ENCODE results near the gene XPO4.

The XPO4 gene

DNA sequence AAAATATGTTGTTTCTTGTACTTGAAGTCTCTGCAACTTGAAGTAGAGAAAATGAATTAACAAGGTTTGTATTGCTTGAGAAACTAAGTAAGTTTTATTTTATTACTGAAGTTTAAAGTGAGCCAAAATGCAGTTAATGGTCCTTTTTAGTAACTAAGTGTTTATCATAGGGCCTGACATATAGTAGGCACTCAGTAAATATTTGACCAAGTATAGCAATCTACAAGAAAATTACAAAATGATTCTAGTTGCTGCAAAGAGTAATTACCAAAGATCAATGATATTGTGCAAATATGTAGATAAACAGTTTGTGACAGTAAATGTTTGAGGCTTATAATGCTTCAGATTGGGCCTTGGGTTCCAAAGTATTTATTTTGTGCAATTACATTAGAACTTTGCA, 2.4 kb upstream of the XPO4 start:
- H3K36me3 ChIP-seq (ENCODE audit: control insufficient read depth in 1 of 2, insufficient read depth in 2 of 2, low read depth in 1 of 2, low read length in 2 of 2): peaks cover under 1 to 3% of the 10 kb centered on the region in 2 experiments
- H3K27me3 ChIP-seq (ENCODE audit: control insufficient read depth in 1 of 2, insufficient read depth in 1 of 2, low read length in 2 of 2): no peaks in the 10 kb centered on the region
- no peak overlapping the region for H2BK15ac ChIP-seq (ENCODE audit: low read depth, poor library complexity, severe bottlenecking)
- no peak for DNase-seq
- no peak overlapping the region for H4K91ac ChIP-seq (ENCODE audit: low read length)
- no peak overlapping the region for H2BK120ac ChIP-seq (ENCODE audit: low read depth, low read length)
- H3K79me1 ChIP-seq (replicated peaks; ENCODE audit: low read length, poor library complexity, severe bottlenecking): no peaks in the 10 kb centered on the region
- H3K9ac ChIP-seq (ENCODE audit: low read length): no peak overlapping the region
- no peak overlapping the region for H2BK5ac ChIP-seq (ENCODE audit: low read depth, low read length, poor library complexity, severe bottlenecking)
- H3K4me1 ChIP-seq (ENCODE audit: control insufficient read depth, insufficient read depth, low read depth, low read length): no peaks in the 10 kb centered on the region
- H2AFZ ChIP-seq (ENCODE audit: low read depth, low read length): no peak overlapping the region
- no peaks in the 10 kb centered on the region for H3K9me3 ChIP-seq (ENCODE audit: control insufficient read depth, low read length)
- no peak overlapping the region for H3K23ac ChIP-seq (ENCODE audit: low read length in 2 of 2)
- H4K8ac ChIP-seq (ENCODE audit: low read length): no peak overlapping the region
- H2AK5ac ChIP-seq (ENCODE audit: low read length, severe bottlenecking): no peak overlapping the region
- no peak overlapping the region for H3K18ac ChIP-seq (ENCODE audit: low read depth in 1 of 2, low read length in 2 of 2)
- H3K4ac ChIP-seq (ENCODE audit: low read depth in 1 of 2, low read length in 2 of 2): no peak overlapping the region
- no peak overlapping the region for H3K27ac ChIP-seq (ENCODE audit: low read length, poor library complexity, severe bottlenecking)
- no peak overlapping the region for H3K14ac ChIP-seq (ENCODE audit: low read length in 2 of 2)
- H3K4me3 ChIP-seq (ENCODE audit: insufficient read depth in 1 of 2, low read depth in 1 of 2, low read length in 2 of 2): no peak overlapping the region
- no peak overlapping the region for H3K4me2 ChIP-seq (ENCODE audit: low read length, poor library complexity, severe bottlenecking)
- H2BK12ac ChIP-seq (ENCODE audit: low read length in 2 of 2): no peak overlapping the region

DNA sequence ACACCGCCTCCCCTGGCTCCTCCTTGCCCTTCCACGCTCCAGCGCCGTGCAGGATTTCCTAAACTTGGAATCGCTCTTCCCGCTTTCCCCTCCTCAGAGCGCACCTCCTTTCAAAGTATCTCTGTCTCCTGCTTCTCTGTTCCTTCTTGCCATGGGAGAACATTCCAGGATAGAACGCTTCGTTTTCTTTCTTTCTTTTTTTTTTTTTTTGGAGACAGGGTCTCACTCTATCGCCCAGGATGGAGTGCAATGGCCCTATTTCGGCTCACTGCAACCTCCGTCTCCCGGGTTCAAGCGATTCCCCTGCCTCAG, 574 bp upstream of the XPO4 start:
- WGBS: 39% methylated on average over 14 of the region's 14 CpGs
- Histone ChIP-seq H4K91ac (ENCODE audit: low read length) (peak overlapping the region; percentile 99), H4K8ac (ENCODE audit: low read length) (peak overlapping the region; percentile 100), H3K23ac (ENCODE audit: low read length in 2 of 2) (peak overlapping the region; percentile 23 to 90), H3K79me1 (replicated peaks; ENCODE audit: low read length, poor library complexity, severe bottlenecking) (peaks cover 3% of the 10 kb centered on the region), H3K36me3 (ENCODE audit: control insufficient read depth in 1 of 2, insufficient read depth in 2 of 2, low read depth in 1 of 2, low read length in 2 of 2) (peaks cover 3 to 12% of the 10 kb centered on the region in 2 experiments), H3K14ac (ENCODE audit: low read length in 2 of 2) (peak overlapping the region in 1 of 2 experiments; percentile 50), H3K4me1 (ENCODE audit: control insufficient read depth, insufficient read depth, low read depth, low read length) (no peaks in the 10 kb centered on the region), H3K4me2 (ENCODE audit: low read length, poor library complexity, severe bottlenecking) (peak overlapping the region; percentile 98), H3K9ac (ENCODE audit: low read length) (peak overlapping the region; percentile 90), H3K4me3 (ENCODE audit: insufficient read depth in 1 of 2, low read depth in 1 of 2, low read length in 2 of 2) (peak overlapping the region; percentile 80 to 82), H2AK5ac (ENCODE audit: low read length, severe bottlenecking) (peak overlapping the region; percentile 38), H3K18ac (ENCODE audit: low read depth in 1 of 2, low read length in 2 of 2) (peak overlapping the region; percentile 83 to 99), H3K9me3 (ENCODE audit: control insufficient read depth, low read length) (no peaks in the 10 kb centered on the region), H3K4ac (ENCODE audit: low read depth in 1 of 2, low read length in 2 of 2) (peak overlapping the region; percentile 87 to 95), H3K27me3 (ENCODE audit: control insufficient read depth in 1 of 2, insufficient read depth in 1 of 2, low read length in 2 of 2) (no peaks in the 10 kb centered on the region), H2BK120ac (ENCODE audit: low read depth, low read length) (peak overlapping the region; percentile 89), H2AFZ (ENCODE audit: low read depth, low read length) (peak overlapping the region; percentile 100), H2BK15ac (ENCODE audit: low read depth, poor library complexity, severe bottlenecking) (no peak overlapping the region), H2BK5ac (ENCODE audit: low read depth, low read length, poor library complexity, severe bottlenecking) (peak overlapping the region; percentile 92), H2BK12ac (ENCODE audit: low read length in 2 of 2) (peak overlapping the region in 1 of 2 experiments; percentile 1), H3K27ac (ENCODE audit: low read length, poor library complexity, severe bottlenecking) (peak overlapping the region; percentile 58)
- no peak for DNase-seq

DNA sequence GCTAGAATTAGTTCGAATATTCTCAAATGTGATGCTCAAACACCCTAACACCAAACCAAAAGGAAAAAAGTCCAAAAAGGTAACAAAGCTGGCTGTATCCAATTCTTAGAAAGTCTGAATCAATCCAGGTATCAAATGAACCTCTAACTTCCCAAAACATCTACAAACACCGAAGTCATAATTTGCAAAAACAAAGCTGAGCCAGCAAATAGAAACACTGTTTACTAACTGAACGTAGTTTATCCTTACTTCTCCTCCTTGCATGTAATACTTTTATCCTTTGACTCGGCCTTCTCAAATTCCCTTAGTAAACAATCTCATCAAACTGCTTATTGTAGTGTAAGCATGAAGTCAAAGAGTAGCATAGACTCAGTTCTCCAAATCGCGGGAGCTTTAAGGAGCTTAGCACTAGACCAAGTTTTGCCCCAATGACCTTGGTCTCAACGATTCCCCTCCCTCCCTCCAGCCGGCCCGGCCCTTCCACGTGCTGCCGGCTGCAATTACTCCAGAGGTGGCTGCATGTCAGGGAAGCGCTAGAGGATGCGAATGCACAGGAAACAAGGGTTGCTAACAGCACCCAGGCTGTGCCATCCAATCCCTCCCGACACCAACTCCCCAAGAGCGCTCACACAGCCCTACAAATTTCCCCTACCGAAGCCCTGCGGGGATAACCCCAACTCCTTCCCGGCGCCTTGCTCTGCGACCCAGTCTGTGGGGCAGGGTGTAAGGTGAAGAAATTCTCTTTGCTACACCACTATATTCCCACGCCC, 693 bp downstream of the XPO4 start:
- no peaks in the 10 kb centered on the region for H3K4me1 ChIP-seq (ENCODE audit: control insufficient read depth, insufficient read depth, low read depth, low read length)
- H2AFZ ChIP-seq (ENCODE audit: low read depth, low read length): peak overlapping the region; percentile 90
- peak overlapping the region; percentile 3 for H2BK5ac ChIP-seq (ENCODE audit: low read depth, low read length, poor library complexity, severe bottlenecking)
- peaks cover 3% of the 10 kb centered on the region for H3K79me1 ChIP-seq (replicated peaks; ENCODE audit: low read length, poor library complexity, severe bottlenecking)
- no peak overlapping the region for H2AK5ac ChIP-seq (ENCODE audit: low read length, severe bottlenecking)
- H3K14ac ChIP-seq (ENCODE audit: low read length in 2 of 2): peak overlapping the region in 1 of 2 experiments; percentile 48
- WGBS: 10% methylated on average over 14 of the region's 21 CpGs
- H3K18ac ChIP-seq (ENCODE audit: low read depth in 1 of 2, low read length in 2 of 2): peak overlapping the region; percentile 58 to 88
- H3K9ac ChIP-seq (ENCODE audit: low read length): peak overlapping the region; percentile 90
- H3K4me2 ChIP-seq (ENCODE audit: low read length, poor library complexity, severe bottlenecking): peak overlapping the region; percentile 98
- H3K4ac ChIP-seq (ENCODE audit: low read depth in 1 of 2, low read length in 2 of 2): peak overlapping the region; percentile 27 to 96
- no peaks in the 10 kb centered on the region for H3K27me3 ChIP-seq (ENCODE audit: control insufficient read depth in 1 of 2, insufficient read depth in 1 of 2, low read length in 2 of 2)
- H3K36me3 ChIP-seq (ENCODE audit: control insufficient read depth in 1 of 2, insufficient read depth in 2 of 2, low read depth in 1 of 2, low read length in 2 of 2): peaks cover 3 to 12% of the 10 kb centered on the region in 2 experiments
- no peaks in the 10 kb centered on the region for H3K9me3 ChIP-seq (ENCODE audit: control insufficient read depth, low read length)
- peak overlapping the region in 1 of 2 experiments; percentile 10 for H2BK12ac ChIP-seq (ENCODE audit: low read length in 2 of 2)
- H2BK15ac ChIP-seq (ENCODE audit: low read depth, poor library complexity, severe bottlenecking): peak overlapping the region; percentile 89
- no peak overlapping the region for H3K23ac ChIP-seq (ENCODE audit: low read length in 2 of 2)
- H4K91ac ChIP-seq (ENCODE audit: low read length): peak overlapping the region; percentile 62
- peak; percentile 67 for DNase-seq
- peak overlapping the region; percentile 63 for H3K27ac ChIP-seq (ENCODE audit: low read length, poor library complexity, severe bottlenecking)
- no peak overlapping the region for H2BK120ac ChIP-seq (ENCODE audit: low read depth, low read length)
- H4K8ac ChIP-seq (ENCODE audit: low read length): peak overlapping the region; percentile 62
- H3K4me3 ChIP-seq (ENCODE audit: insufficient read depth in 1 of 2, low read depth in 1 of 2, low read length in 2 of 2): peak overlapping the region; percentile 80 to 82

DNA sequence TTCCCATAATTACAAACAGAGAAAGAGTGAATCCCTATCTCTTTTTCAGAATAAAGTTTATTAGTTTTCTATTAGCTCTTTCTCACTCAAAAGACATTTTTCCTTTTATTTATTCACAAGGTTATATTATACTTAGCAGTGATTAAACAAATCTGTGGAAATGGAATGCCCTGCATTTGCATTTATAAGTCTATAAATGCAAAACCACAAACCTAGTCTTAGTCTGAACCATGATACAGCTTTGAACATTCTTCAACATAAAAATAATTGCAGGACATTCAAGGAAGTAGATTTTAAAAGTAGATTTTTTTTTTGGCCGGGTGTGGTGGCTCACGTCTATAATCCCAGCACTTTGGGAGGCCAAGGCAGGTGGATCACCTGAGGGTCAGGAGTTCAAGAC, 8.3 kb downstream of the XPO4 start:
- H3K36me3 ChIP-seq (ENCODE audit: control insufficient read depth in 1 of 2, insufficient read depth in 2 of 2, low read depth in 1 of 2, low read length in 2 of 2): peaks cover 2 to 8% of the 10 kb centered on the region in 2 experiments
- no peaks in the 10 kb centered on the region for H3K9me3 ChIP-seq (ENCODE audit: control insufficient read depth, low read length)
- no peak overlapping the region for H2AK5ac ChIP-seq (ENCODE audit: low read length, severe bottlenecking)
- peaks cover 8% of the 10 kb centered on the region for H3K79me1 ChIP-seq (replicated peaks; ENCODE audit: low read length, poor library complexity, severe bottlenecking)
- no peak overlapping the region for H4K8ac ChIP-seq (ENCODE audit: low read length)
- H2BK120ac ChIP-seq (ENCODE audit: low read depth, low read length): no peak overlapping the region
- no peak overlapping the region for H3K23ac ChIP-seq (ENCODE audit: low read length in 2 of 2)
- H3K4ac ChIP-seq (ENCODE audit: low read depth in 1 of 2, low read length in 2 of 2): no peak overlapping the region
- H2BK15ac ChIP-seq (ENCODE audit: low read depth, poor library complexity, severe bottlenecking): no peak overlapping the region
- no peak overlapping the region for H3K4me2 ChIP-seq (ENCODE audit: low read length, poor library complexity, severe bottlenecking)
- no peak overlapping the region for H3K14ac ChIP-seq (ENCODE audit: low read length in 2 of 2)
- no peak overlapping the region for H3K9ac ChIP-seq (ENCODE audit: low read length)
- H2AFZ ChIP-seq (ENCODE audit: low read depth, low read length): no peak overlapping the region
- H3K27ac ChIP-seq (ENCODE audit: low read length, poor library complexity, severe bottlenecking): no peak overlapping the region
- DNase-seq: no peak
- H3K18ac ChIP-seq (ENCODE audit: low read depth in 1 of 2, low read length in 2 of 2): no peak overlapping the region
- WGBS: 94% methylated on average over 2 of the region's 2 CpGs
- no peak overlapping the region for H4K91ac ChIP-seq (ENCODE audit: low read length)
- no peak overlapping the region for H2BK12ac ChIP-seq (ENCODE audit: low read length in 2 of 2)
- no peak overlapping the region for H2BK5ac ChIP-seq (ENCODE audit: low read depth, low read length, poor library complexity, severe bottlenecking)
- H3K4me3 ChIP-seq (ENCODE audit: insufficient read depth in 1 of 2, low read depth in 1 of 2, low read length in 2 of 2): no peak overlapping the region
- no peaks in the 10 kb centered on the region for H3K27me3 ChIP-seq (ENCODE audit: control insufficient read depth in 1 of 2, insufficient read depth in 1 of 2, low read length in 2 of 2)
- H3K4me1 ChIP-seq (ENCODE audit: control insufficient read depth, insufficient read depth, low read depth, low read length): peaks cover 1% of the 10 kb centered on the region
